Measurements from ENCODE around the gene ZBED4.

The ZBED4 gene

DNA sequence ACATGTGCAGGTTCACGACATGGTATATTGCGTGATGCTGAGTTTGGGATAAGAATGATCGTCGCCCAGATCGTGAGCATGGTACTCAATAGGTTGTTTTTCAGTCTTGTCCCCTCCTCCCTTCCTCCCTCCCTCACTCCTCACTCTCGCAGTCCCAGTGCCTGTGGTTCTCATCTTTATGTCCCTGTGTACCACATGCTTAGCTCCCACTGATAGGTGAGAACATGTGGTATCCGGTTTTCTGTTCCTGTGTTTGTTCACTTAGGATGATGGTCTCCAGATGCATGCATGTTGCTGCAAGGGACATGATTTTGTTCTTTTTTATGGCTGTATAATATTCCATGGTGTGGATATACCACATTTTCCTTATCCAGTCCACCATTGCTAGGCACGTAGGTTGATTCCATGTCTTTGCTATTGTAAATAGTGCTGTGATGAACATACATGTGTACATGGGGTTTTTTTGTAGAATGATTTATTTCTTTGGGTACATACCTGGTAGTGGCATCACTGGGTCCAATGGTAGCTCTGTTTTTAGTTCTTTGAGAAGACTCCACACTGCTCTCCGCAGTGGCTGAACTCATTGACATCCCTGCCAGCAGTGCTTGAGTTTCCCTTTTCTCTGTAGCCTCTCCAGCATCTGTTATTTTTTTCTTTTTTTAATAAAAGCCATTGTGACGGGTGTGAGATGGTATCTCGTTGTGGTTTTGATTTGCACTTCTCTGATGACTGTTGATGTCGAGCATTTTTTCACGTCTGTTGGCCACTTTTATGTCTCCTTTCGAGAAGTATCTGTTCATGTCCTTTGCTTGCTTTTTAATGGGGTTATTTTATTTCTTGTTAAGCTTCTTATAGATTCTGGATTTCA is 16.4 kb downstream of the ZBED4 start:
- H3K9me3 ChIP-seq (ENCODE audit: control insufficient read depth, low read length), result no peaks in the 10 kb centered on the region
- H3K27ac ChIP-seq, result no peak overlapping the region
- TF ChIP-seq CTCF (IDR thresholded peaks at IDR 0.05), result no peak

DNA sequence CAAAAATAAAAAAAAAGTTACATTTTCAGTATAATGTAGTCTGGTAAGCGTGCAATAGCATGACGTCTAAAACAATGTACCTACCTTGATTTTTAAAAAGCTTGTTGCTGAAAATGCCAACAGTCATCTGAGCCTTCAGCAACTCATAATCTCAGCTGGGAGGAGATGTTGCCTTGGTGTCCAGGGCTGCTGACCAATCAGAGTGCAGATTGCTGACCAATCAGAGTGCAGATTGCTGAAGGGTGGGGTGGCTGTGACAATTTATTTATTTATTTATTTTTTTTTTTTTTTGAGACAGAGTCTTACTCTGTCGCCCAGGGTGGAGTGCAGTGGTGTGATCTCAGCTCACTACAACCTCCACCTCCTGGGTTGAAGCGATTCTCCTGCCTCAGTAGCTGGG is 17.8 kb downstream of the ZBED4 start:
- no peak overlapping the region for H3K27ac ChIP-seq
- H3K4me2 ChIP-seq (ENCODE audit: low read length), result no peak overlapping the region
- no peaks in the 10 kb centered on the region for H3K27me3 ChIP-seq (ENCODE audit: control insufficient read depth, insufficient read depth, low read length)
- TF ChIP-seq CTCF (IDR thresholded peaks at IDR 0.05), result no peak
- no peak overlapping the region for H3K9ac ChIP-seq
- peaks cover 10% of the 10 kb centered on the region for H3K79me2 ChIP-seq
- H3K36me3 ChIP-seq (ENCODE audit: control insufficient read depth, insufficient read depth, low read length), result no peaks in the 10 kb centered on the region
- no peaks in the 10 kb centered on the region for H3K4me1 ChIP-seq
- H3K9me3 ChIP-seq (ENCODE audit: control insufficient read depth, low read length), result no peaks in the 10 kb centered on the region
- no peak overlapping the region for H3K4me3 ChIP-seq (ENCODE audit: low read depth, low read length)
- H2AFZ ChIP-seq, result no peak overlapping the region

More for the DNA sequence above, 16.4 kb downstream of the ZBED4 start:
- Histone ChIP-seq H3K27me3 (ENCODE audit: control insufficient read depth, insufficient read depth, low read length) (no peaks in the 10 kb centered on the region), H3K79me2 (peaks cover 10% of the 10 kb centered on the region), H3K36me3 (ENCODE audit: control insufficient read depth, insufficient read depth, low read length) (no peaks in the 10 kb centered on the region), H3K4me3 (ENCODE audit: low read depth, low read length) (no peak overlapping the region), H2AFZ (no peak overlapping the region), H3K4me2 (ENCODE audit: low read length) (no peak overlapping the region), H3K9ac (no peak overlapping the region), H3K4me1 (no peaks in the 10 kb centered on the region)

GRCh38 chr22:49872347-49872746 is 18.7 kb downstream of the ZBED4 start:
- TF ChIP-seq CTCF (IDR thresholded peaks at IDR 0.05), result no peak
- peaks cover 10% of the 10 kb centered on the region for H3K79me2 ChIP-seq
- no peaks in the 10 kb centered on the region for H3K27me3 ChIP-seq (ENCODE audit: control insufficient read depth, insufficient read depth, low read length)
- no peak overlapping the region for H3K27ac ChIP-seq
- H3K9me3 ChIP-seq (ENCODE audit: control insufficient read depth, low read length), result no peaks in the 10 kb centered on the region
- H3K4me3 ChIP-seq (ENCODE audit: low read depth, low read length), result no peak overlapping the region
- H3K4me1 ChIP-seq, result no peaks in the 10 kb centered on the region
- no peak overlapping the region for H2AFZ ChIP-seq
- no peak overlapping the region for H3K9ac ChIP-seq
- H3K36me3 ChIP-seq (ENCODE audit: control insufficient read depth, insufficient read depth, low read length), result no peaks in the 10 kb centered on the region
- no peak overlapping the region for H3K4me2 ChIP-seq (ENCODE audit: low read length)

DNA sequence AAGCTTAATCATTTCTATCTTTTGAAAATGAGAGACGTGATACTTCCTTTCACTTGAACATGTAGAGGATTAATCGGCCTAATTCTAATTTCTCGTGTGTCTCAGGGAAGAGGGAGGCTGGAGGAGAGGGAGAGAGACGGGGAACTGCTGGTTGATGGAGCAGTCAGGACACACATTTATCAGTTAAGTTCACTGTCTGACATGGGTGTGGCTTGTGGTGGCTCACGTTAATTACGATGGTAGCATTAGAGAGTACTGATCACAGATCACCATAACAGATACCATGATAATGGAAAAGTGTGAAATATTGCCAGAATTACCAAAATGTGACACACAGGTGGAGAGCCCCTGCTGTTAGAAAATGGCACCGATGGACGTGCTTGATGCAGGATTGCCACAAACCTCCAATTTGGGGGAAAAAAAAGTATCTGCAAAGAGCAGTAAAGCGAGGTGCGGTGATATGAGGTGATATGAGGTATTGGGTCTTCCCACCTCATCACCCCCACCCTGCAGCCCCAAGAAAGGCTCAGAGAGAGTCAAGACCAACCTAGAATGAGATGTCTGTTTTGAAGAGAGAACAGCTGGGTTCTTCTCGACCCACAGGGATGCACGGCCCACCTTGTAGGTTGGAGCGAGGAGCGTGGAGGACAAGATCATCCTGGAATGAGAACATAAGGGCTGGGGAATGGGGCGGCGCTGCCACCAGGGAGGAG is 19.7 kb downstream of the ZBED4 start:
- H3K36me3 ChIP-seq (ENCODE audit: control insufficient read depth, insufficient read depth, low read length), result no peaks in the 10 kb centered on the region
- no peaks in the 10 kb centered on the region for H3K4me1 ChIP-seq
- no peak overlapping the region for H3K27ac ChIP-seq
- peaks cover 5% of the 10 kb centered on the region for H3K79me2 ChIP-seq
- no peak overlapping the region for H3K4me3 ChIP-seq (ENCODE audit: low read depth, low read length)
- H3K4me2 ChIP-seq (ENCODE audit: low read length), result no peak overlapping the region
- no peak overlapping the region for H2AFZ ChIP-seq
- H3K9me3 ChIP-seq (ENCODE audit: control insufficient read depth, low read length), result no peaks in the 10 kb centered on the region
- TF ChIP-seq CTCF (IDR thresholded peaks at IDR 0.05), result no peak
- H3K27me3 ChIP-seq (ENCODE audit: control insufficient read depth, insufficient read depth, low read length), result no peaks in the 10 kb centered on the region
- no peak overlapping the region for H3K9ac ChIP-seq
